Right ventricle myocardium inferior (tissue), 1 donor: ENCODE measurements around the gene ICA1L. TPM values are rescaled to one million over a fixed set of nuclear protein-coding genes. Genes with fewer than 3 reads are reported as not detected.
"Not testable (repeated sequence)": the region's sequence is repeated elsewhere in the genome, so short reads cannot be mapped to it uniquely, and the experiment has no call there.

Experiments
- ATAC-seq: fragments of 200-7000 bp; cut with Tn5 transposase; one replicate; pipeline ENCODE4 v1.9.1; 2020; ENCODE audit warnings: mild to moderate bottlenecking, moderate library complexity
- DNase-seq: peaks from one replicate; pipeline ENCODE4 v3.0.0; 2021; ENCODE audit errors: missing footprints
- intact Hi-C: fragments of 100-400 bp; cut with DNase I; formaldehyde crosslinking; loops from one replicate; pipeline ENCODE4 v1.11.0; 2022
- total RNA-seq: library from RNA; stranded (reverse); fragmentation: NEBNext Ultra II Directional; extraction: Animal tissue kit (Norgen Biotek cat#: 25700); gene quantifications from one replicate; pipeline ENCODE4 v1.2.1, GENCODE V29; 2021
- donor health status: DM: no; HTN: yes; CAD: no; lungs with severe emphysema.

The ICA1L gene
- total RNA-seq, 1 donor from 2014 or later, result 4.6 TPM

GRCh38 chr2:202808754-202809153, 62.8 kb downstream of the ICA1L start:
- DNase-seq (no peak), ATAC-seq (no peak)
- intact Hi-C loops, result no loop called here

GRCh38 chr2:202807431-202808138, 64.0 kb downstream of the ICA1L start:
- ATAC-seq (peak; percentile 94), DNase-seq (peak; percentile 87)
- intact Hi-C loops, result not testable (repeated sequence)

- intact Hi-C loops, DNase-seq: not testable (repeated sequence)
- peak; percentile 93 for ATAC-seq
Observed at GRCh38 chr2:202805911-202806310, 65.7 kb downstream of the ICA1L start.

- ATAC-seq (no peak), DNase-seq (no peak)
- intact Hi-C loops, result no loop called here
Observed at GRCh38 chr2:202797944-202798343, 73.6 kb downstream of the ICA1L start.

- ATAC-seq, result no peak
- DNase-seq, result no peak
- intact Hi-C loops, result no loop called here
Observed at GRCh38 chr2:202790676-202791075, 80.9 kb downstream of the ICA1L start.

GRCh38 chr2:202786842-202787241, 84.7 kb downstream of the ICA1L start:
- ATAC-seq (no peak), DNase-seq (no peak)
- intact Hi-C loops, result no loop called here

- DNase-seq (no peak), ATAC-seq (no peak)
- intact Hi-C loops, result no loop called here
Observed at GRCh38 chr2:202782940-202783558, 88.5 kb downstream of the ICA1L start.

- DNase-seq (no peak), ATAC-seq (no peak)
- intact Hi-C loops, result no loop called here
Observed at GRCh38 chr2:202780514-202781021, 91.0 kb downstream of the ICA1L start.

- no peak for ATAC-seq
Observed at GRCh38 chr2:202778217-202778616, 93.3 kb downstream of the ICA1L start.

GRCh38 chr2:202774104-202774503, 97.5 kb downstream of the ICA1L start:
- intact Hi-C loops, result no loop called here
- ATAC-seq (no peak), DNase-seq (no peak)

More at GRCh38 chr2:202778217-202778616, 93.3 kb downstream of the ICA1L start:
- DNase-seq, result no peak
- intact Hi-C loops, result no loop called here

- intact Hi-C loops, result no loop called here
- no peak for DNase-seq
- no peak for ATAC-seq
Observed at GRCh38 chr2:202773301-202773973, 98.1 kb downstream of the ICA1L start.

- intact Hi-C loops, result no loop called here
- ATAC-seq (peak; percentile 39), DNase-seq (no peak)
Observed at GRCh38 chr2:202771741-202772460, 99.7 kb downstream of the ICA1L start.

GRCh38 chr2:202771336-202771735, 100.2 kb downstream of the ICA1L start:
- intact Hi-C loops, result no loop called here
- ATAC-seq (no peak), DNase-seq (no peak)

GRCh38 chr2:202769201-202769600, 102.4 kb downstream of the ICA1L start:
- DNase-seq (no peak), ATAC-seq (no peak)
- intact Hi-C loops, result no loop called here

GRCh38 chr2:202768273-202768672, 103.3 kb downstream of the ICA1L start:
- DNase-seq, result no peak
- intact Hi-C loops, result no loop called here
- no peak for ATAC-seq

GRCh38 chr2:202765436-202765835, 106.1 kb downstream of the ICA1L start:
- ATAC-seq (no peak), DNase-seq (no peak)
- intact Hi-C loops, result no loop called here

- intact Hi-C loops, result no loop called here
- ATAC-seq, result no peak
- no peak for DNase-seq
Observed at GRCh38 chr2:202764991-202765390, 106.6 kb downstream of the ICA1L start.

GRCh38 chr2:202763916-202764315, 107.7 kb downstream of the ICA1L start:
- DNase-seq (no peak), ATAC-seq (no peak)
- intact Hi-C loops, result no loop called here

GRCh38 chr2:202762556-202762955, 109.0 kb downstream of the ICA1L start:
- intact Hi-C loops, result no loop called here
- no peak for DNase-seq
- ATAC-seq, result no peak
